Purkinje cell (primary cell): ENCODE measurements around the gene MESP1. TPM values are rescaled to one million over a fixed set of nuclear protein-coding genes. Genes with fewer than 3 reads are reported as not detected.

Source experiments
- polyA plus RNA-seq: library from polyadenylated mRNA; unstranded; fragments of >200 nt; fragmentation: Nextera tagmentation; gene quantifications from 2 replicates; pipeline ENCODE4 v1.2.1, GENCODE V29; 2014

MESP1 gene, protein sequence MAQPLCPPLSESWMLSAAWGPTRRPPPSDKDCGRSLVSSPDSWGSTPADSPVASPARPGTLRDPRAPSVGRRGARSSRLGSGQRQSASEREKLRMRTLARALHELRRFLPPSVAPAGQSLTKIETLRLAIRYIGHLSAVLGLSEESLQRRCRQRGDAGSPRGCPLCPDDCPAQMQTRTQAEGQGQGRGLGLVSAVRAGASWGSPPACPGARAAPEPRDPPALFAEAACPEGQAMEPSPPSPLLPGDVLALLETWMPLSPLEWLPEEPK
- polyA plus RNA-seq: 1.1 and 2.1 TPM in 2 replicates

GRCh38 chr15:89750560-89751542, at the start of gene MESP1:
Gene MESP1, minus strand, starts transcription at chr15:89751249. Its CDS starts 18 bp downstream, at chr15:89751231.

GRCh38 chr15:89776274-89777072, 25.4 kb upstream of the MESP1 start, which contains the start of gene MESP2:
Gene MESP2, plus strand, starts transcription at chr15:89776332. Its CDS starts 26 bp downstream, at chr15:89776358.

Other genes with a start within 250 kb of the MESP1 start
- not detected in 2 replicates for gene TICRR, start 175.8 kb downstream of the MESP1 start, polyA plus RNA-seq
- 0.25 and 0.85 TPM in 2 replicates for gene KIF7, start 95.8 kb downstream of the MESP1 start, polyA plus RNA-seq
- gene PLIN1, start 71.9 kb downstream of the MESP1 start, polyA plus RNA-seq: 0.74 and 2.3 TPM in 2 replicates
- 0.38 and 5.9 TPM in 2 replicates for gene PEX11A, start 60.5 kb downstream of the MESP1 start, polyA plus RNA-seq
- 0.39 and 0.56 TPM in 2 replicates for gene WDR93, start 60.4 kb downstream of the MESP1 start, polyA plus RNA-seq
- gene MESP2, start 25.1 kb upstream of the MESP1 start, polyA plus RNA-seq: not detected in 2 replicates
- gene ANPEP, start 63.6 kb upstream of the MESP1 start, polyA plus RNA-seq: not detected in 2 replicates
- gene AP3S2, start 142.7 kb upstream of the MESP1 start, polyA plus RNA-seq: 8.6 and 21.1 TPM in 2 replicates
- 0.22 and 4.3 TPM in 2 replicates for gene ARPIN, start 161.7 kb upstream of the MESP1 start, polyA plus RNA-seq